GM21423 (cell line): Measurements from ENCODE around the gene SRRM4.
"Not testable (repeated sequence)": the region's sequence is repeated elsewhere in the genome, so short reads cannot be mapped to it uniquely, and the experiment has no call there.

ENCODE experiments used
- ATAC-seq: cut with Tn5 transposase; IDR thresholded peaks from one replicate; pipeline ENCODE4 v1.9.1; 2021; ENCODE audit warnings: mild to moderate bottlenecking, moderate library complexity; ENCODE audit not compliant: unreplicated experiment

The SRRM4 gene

GRCh38 chr12:119008691-119009221, 27.4 kb downstream of the SRRM4 start:
- ATAC-seq = no peak

GRCh38 chr12:119011231-119011630, 29.9 kb downstream of the SRRM4 start:
- no peak for ATAC-seq

- no peak for ATAC-seq
Observed at GRCh38 chr12:119012179-119012578, 30.8 kb downstream of the SRRM4 start.

- ATAC-seq = no peak
Observed at GRCh38 chr12:119013023-119013422, 31.7 kb downstream of the SRRM4 start.

GRCh38 chr12:119014368-119014767, 33.0 kb downstream of the SRRM4 start:
- no peak for ATAC-seq

GRCh38 chr12:119016715-119017114, 35.4 kb downstream of the SRRM4 start:
- ATAC-seq = no peak

DNA sequence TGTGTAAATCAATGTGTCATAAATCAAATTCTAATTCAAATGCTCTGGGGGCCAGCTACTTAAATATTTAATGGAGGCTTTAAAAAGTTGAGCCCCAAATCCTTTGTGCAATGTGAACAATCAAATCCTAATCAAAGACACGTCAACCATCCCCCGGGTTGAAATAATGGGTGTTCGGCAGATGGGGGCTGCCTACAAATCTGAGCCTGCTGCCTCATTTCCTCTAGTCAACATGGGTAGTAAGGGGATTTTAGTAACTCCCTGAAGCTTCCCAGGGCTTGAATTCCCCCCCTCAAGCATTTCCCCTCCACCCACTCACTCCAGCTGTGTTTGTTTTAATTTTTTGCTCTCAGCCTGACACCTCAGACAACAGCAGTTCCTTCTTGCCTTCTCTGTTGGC, 37.8 kb downstream of the SRRM4 start:
- ATAC-seq = no peak

DNA sequence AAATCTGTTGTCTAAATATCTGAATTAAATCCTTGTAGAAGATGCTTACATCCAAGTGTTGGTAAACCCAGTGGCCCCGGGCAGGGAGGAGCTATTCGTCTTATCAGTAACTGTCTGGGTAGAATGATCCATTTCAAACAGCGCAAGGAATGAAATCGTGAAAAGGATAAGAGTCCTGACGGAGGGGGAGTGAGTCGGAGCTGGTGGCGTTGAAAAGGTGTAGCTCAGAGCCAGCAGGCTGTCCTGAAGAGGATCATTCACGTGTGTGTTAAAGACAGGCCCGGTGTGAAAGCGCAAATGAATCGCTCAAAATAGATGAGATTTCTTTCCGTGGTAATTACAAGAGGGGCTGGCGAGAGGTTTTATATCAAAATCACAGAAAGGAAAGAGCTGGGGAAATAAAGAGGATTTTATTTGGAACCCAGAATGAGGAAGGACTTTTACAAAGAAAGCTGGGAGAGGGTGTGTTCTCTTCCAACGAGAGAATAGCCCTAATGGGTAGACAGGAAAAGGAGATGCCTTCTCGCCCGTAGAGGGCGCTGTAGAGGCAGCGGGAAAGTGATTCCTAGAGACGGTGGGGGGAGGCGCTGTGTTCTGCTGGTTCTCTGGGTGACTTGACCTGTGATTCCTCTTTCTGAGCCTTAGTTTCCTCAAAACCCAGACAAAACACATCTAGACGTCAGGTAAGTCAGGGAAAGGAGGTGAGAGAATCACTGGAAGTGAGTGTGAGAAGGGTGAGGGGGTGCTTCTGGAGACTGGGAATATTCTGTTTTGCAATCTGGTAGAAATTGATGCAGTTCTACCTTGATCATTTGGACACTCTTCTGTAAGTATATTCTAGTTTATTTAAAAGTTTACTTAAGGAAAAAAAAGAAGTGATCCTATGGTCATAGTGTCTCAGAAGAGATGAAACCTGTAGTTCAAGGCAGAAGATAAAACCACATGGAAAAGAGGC, 39.3 kb downstream of the SRRM4 start:
- no peak for ATAC-seq

DNA sequence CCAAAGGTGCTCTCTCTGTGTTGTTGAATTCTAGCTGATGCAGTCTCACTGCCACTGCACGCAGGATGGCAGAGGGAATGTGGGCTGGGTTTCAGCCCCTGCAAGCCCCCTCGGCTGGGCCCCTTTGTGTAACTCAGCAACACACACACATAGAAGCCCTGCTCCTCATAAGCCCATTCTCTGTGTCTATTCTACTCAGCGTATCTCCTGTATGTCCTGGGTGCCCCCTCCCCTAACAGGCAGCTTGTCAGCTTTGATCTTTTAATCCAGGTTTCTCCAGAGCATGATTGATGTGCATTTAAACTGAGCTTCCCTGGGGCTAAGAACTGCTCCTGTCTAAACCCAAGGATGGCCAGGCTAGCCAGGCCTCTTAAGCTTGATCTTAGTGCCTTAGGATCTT, 43.0 kb downstream of the SRRM4 start:
- no peak for ATAC-seq

- ATAC-seq = no peak
Observed at GRCh38 chr12:119025786-119026185, 44.4 kb downstream of the SRRM4 start.

DNA sequence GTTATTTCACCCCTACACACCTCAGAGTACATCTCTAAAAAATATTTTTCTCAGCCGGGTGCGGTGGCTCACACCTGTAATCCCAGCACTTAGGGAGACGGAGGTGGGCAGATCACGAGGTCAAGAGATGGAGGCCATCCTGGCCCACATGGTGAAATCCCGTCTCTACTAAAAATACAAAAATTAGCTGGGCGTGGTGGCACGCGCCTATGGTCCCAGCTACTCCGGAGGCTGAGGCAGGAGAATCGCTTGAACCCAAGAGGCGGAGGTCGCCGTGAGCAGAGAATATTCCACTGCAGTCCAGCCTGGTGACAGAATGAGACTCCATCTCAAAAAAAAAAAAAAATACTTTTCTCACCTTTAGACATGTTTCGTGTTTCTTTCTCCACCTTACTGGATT, 52.0 kb downstream of the SRRM4 start:
- not testable (repeated sequence) for ATAC-seq

GRCh38 chr12:119036878-119037825, 55.8 kb downstream of the SRRM4 start:
- no peak for ATAC-seq

GRCh38 chr12:119044094-119044493, 62.8 kb downstream of the SRRM4 start:
- no peak for ATAC-seq

- ATAC-seq = no peak
Observed at GRCh38 chr12:119047641-119048040, 66.3 kb downstream of the SRRM4 start.

DNA sequence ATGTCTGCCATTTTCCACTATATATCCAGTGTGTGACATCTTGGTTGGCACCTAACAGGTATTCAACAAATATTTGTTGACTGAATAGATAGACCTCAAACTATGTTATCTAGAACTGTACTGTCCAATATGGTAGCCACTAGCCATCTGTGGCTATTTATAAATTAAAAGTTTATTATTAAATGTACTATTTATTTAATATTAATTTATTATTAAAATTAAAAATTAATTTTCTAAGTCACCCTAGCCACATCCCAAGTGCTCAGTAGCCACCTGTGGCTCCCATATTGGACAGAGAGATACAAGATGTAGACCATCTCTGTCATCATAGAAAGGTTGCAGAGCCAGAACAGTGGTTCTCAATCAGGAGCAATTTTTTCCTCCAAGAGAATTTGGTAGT, 69.3 kb downstream of the SRRM4 start:
- no peak for ATAC-seq

DNA sequence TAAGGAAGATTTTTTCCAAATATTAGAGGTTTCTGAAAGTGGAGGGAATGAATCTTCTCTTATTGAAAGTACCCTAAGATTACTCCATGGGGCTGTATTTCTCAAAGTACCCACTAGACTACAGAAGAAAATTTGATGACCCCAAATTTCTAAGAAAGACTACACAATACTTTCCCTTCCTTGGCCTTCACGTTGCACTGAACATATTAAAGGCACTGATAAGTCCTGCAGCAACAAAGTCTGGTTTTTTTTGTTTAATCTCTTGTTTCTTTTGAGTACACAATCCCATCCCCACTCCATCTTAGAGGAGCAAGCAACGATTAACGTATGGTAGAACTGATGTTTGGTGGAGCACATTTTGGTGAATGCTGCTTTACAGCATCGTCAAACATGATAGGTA, 70.1 kb downstream of the SRRM4 start:
- ATAC-seq = no peak

GRCh38 chr12:119052001-119052400, 70.7 kb downstream of the SRRM4 start:
- ATAC-seq = no peak

DNA sequence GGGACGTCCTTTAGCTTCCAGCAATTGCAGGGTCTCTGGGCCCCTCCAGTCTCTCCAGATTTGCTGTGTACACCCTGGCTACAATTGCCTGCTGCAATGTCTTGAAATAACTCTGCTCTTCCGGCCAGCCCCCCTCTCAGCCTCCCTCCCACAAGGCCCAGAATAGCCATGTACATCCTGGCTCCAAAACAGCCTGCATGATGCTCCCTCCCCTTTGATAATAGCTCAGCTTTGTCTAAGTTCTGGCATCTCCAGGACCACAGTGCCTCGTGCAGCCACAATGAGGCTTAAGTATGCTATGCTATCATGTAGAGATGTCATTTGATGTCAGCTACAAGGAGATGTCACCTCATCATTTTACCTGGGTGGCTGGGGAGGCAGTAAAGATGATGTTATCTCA, 74.6 kb downstream of the SRRM4 start:
- ATAC-seq = no peak

- no peak for ATAC-seq
Observed at GRCh38 chr12:119060847-119061796, 79.8 kb downstream of the SRRM4 start.

- ATAC-seq = no peak
Observed at GRCh38 chr12:119068129-119068856, 87.0 kb downstream of the SRRM4 start.
